ENCODE results near the gene MYO1G. TPM values are rescaled to one million over a fixed set of nuclear protein-coding genes. Genes with fewer than 3 reads are reported as not detected.
A peak's percentile ranks its signal among the peaks of the same experiment; 100 is the strongest.

MYO1G gene
- polyA plus RNA-seq, 1 of the 3 experiments (the other 2 are of a cell fraction), result 0.05 TPM

- no peaks in the 10 kb centered on the region for H3K79me2 ChIP-seq (ENCODE audit: insufficient read depth)
- no peaks in the 10 kb centered on the region for H4K20me1 ChIP-seq (ENCODE audit: insufficient read depth)
- no peak overlapping the region for H3K9ac ChIP-seq
- DNase-seq, result peak; percentile 18
- no peaks in the 10 kb centered on the region for H3F3A ChIP-seq (replicated peaks; ENCODE audit: insufficient read depth)
- no peak overlapping the region for H3K4me3 ChIP-seq (ENCODE audit: low read depth in 2 of 2, low read length in 1 of 2)
- no peaks in the 10 kb centered on the region for H3K27me3 ChIP-seq (ENCODE audit: insufficient read depth)
- H3K9me3 ChIP-seq, result no peaks in the 10 kb centered on the region
- peaks cover 0 to 3% of the 10 kb centered on the region in 2 experiments; a peak in 1 of 4 replicates for H3K4me1 ChIP-seq (ENCODE audit: control insufficient read depth in 1 of 2, insufficient read depth in 2 of 2, low read depth in 1 of 2, low read length in 1 of 2)
- no peaks in the 10 kb centered on the region for H3K9me2 ChIP-seq
- WGBS (ENCODE audit: low lambda C conversion rate), result 77% methylated on average over 19 of the region's 21 CpGs
- H3K36me3 ChIP-seq (replicated peaks in 1 of 2; ENCODE audit: control insufficient read depth in 1 of 2, insufficient read depth in 2 of 2, low read length in 1 of 2), result no peaks in the 10 kb centered on the region
- CTCF ChIA-PET, result interaction anchor here (1.2 to 6.2 kb wide), 4 partner anchors 48 to 885 kb away, joined by 3 to 125 read pairs (median 4); no protein-coding TSS in a partner anchor
- no peak overlapping the region for H3K4me2 ChIP-seq
- TF ChIP-seq NRF1 (IDR thresholded peaks at IDR 0.05; ENCODE audit: low read depth, low read length) (no peak), YY1 (IDR thresholded peaks at IDR 0.05; ENCODE audit: low read depth) (no peak), MEF2A (IDR thresholded peaks at IDR 0.05; ENCODE audit: borderline replicate concordance, low read depth) (no peak), FOSL2 (IDR thresholded peaks at IDR 0.05; ENCODE audit: borderline replicate concordance, low read depth) (no peak), NFIC (IDR thresholded peaks at IDR 0.05; ENCODE audit: borderline replicate concordance) (no peak)
- POLR2A ChIA-PET, result no interaction called here
- no peak overlapping the region for H3K27ac ChIP-seq (ENCODE audit: low read depth in 2 of 2, low read length in 1 of 2)
- no peak overlapping the region for H2AFZ ChIP-seq (ENCODE audit: low read depth)
These were observed 8.9 kb downstream of the MYO1G start for GRCh38 chr7:44969701-44970522.

DNA sequence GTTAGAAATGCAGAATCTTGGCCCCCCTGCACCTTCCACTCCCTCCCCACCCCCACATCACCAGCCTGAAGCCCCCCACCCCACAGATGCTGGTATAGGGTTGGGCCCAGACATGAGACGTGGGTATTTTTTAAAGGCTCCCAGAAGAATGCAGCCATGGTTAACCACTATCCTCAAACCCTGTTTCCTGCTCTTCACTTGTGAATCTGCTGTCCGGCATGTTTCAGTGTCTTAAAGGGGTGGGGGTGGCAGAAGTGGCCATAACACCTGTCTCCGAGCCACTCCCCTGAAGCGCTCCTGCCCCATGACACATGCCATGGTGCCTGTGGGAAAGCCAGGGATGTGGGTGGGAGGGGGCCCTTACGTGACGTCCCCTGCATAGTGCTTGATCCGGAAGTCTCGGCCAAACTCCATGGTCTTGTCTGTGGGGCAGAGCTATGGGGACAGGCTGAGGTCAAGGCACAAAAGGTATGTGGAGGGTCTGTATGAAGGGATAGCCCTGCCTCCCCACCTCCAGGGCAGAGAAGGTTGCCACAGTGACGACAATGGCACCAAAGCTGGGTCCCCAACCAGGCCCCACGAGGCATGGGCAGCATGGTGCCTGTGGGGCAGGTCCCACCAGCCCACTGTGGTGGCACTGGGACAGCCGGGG lies 9.6 kb downstream of the MYO1G start:
- CTCF ChIA-PET, result interaction anchor here (0.6 to 6.2 kb wide), 4 partner anchors 21 to 885 kb away, joined by 3 to 125 read pairs (median 4); no protein-coding TSS in a partner anchor
- H3K4me3 ChIP-seq (ENCODE audit: low read depth in 2 of 2, low read length in 1 of 2), result no peak overlapping the region
- H3K79me2 ChIP-seq (ENCODE audit: insufficient read depth), result no peaks in the 10 kb centered on the region
- H3K36me3 ChIP-seq (replicated peaks in 1 of 2; ENCODE audit: control insufficient read depth in 1 of 2, insufficient read depth in 2 of 2, low read length in 1 of 2), result no peaks in the 10 kb centered on the region
- TF ChIP-seq EZH2phosphoT487 (IDR thresholded peaks at IDR 0.05; ENCODE audit: borderline replicate concordance, low read depth), result no peak
- no peak for TF ChIP-seq RXRA (IDR thresholded peaks at IDR 0.05; ENCODE audit: borderline replicate concordance, low read depth)
- no peak for TF ChIP-seq ZBTB33 (IDR thresholded peaks at IDR 0.05; ENCODE audit: borderline replicate concordance, low read depth)
- no peak for TF ChIP-seq SMC3 (IDR thresholded peaks at IDR 0.05; ENCODE audit: low read depth, low read length)
- no peak for TF ChIP-seq RAD21 (IDR thresholded peaks at IDR 0.05; ENCODE audit: low read length)
- no peak for TF ChIP-seq YY1 (IDR thresholded peaks at IDR 0.05; ENCODE audit: low read depth)
- TF ChIP-seq IRF3 (IDR thresholded peaks at IDR 0.05; ENCODE audit: low read depth, low read length), result no peak
- TF ChIP-seq NFIC (IDR thresholded peaks at IDR 0.05; ENCODE audit: borderline replicate concordance), result no peak
- no peak for TF ChIP-seq NRF1 (IDR thresholded peaks at IDR 0.05; ENCODE audit: low read depth, low read length)
- no peak for TF ChIP-seq FOXJ3 (CRISPR knock-in tag; IDR thresholded peaks at IDR 0.05)
- TF ChIP-seq EP300 (IDR thresholded peaks at IDR 0.05; ENCODE audit: borderline replicate concordance in 1 of 2, low read depth in 1 of 2, low read length in 1 of 2), result no peak
- TF ChIP-seq POLR2AphosphoS5 (IDR thresholded peaks at IDR 0.05; ENCODE audit: low read depth, low read length), result no peak
- no peak for TF ChIP-seq PBX3 (IDR thresholded peaks at IDR 0.05)
- no peak for TF ChIP-seq USF1 (IDR thresholded peaks at IDR 0.05; ENCODE audit: borderline replicate concordance, low read depth)
- no peak for TF ChIP-seq GATA2 (CRISPR knock-in tag; IDR thresholded peaks at IDR 0.05)
- TF ChIP-seq TEAD4 (IDR thresholded peaks at IDR 0.05; ENCODE audit: borderline replicate concordance, insufficient read depth), result no peak
- TF ChIP-seq TCF12 (IDR thresholded peaks at IDR 0.05), result no peak
- no peak for TF ChIP-seq JUND (IDR thresholded peaks at IDR 0.05)
- TF ChIP-seq MEF2A (IDR thresholded peaks at IDR 0.05; ENCODE audit: borderline replicate concordance, low read depth), result no peak
- H3K4me1 ChIP-seq (ENCODE audit: control insufficient read depth in 1 of 2, insufficient read depth in 2 of 2, low read depth in 1 of 2, low read length in 1 of 2), result peaks cover 0 to 3% of the 10 kb centered on the region in 2 experiments; a peak in 1 of 4 replicates
- no peaks in the 10 kb centered on the region for H3K9me3 ChIP-seq
- 89% methylated on average over 10 of the region's 11 CpGs for WGBS (ENCODE audit: low lambda C conversion rate)
- POLR2A ChIA-PET, result no interaction called here
- no peak overlapping the region for H3K27ac ChIP-seq (ENCODE audit: low read depth in 2 of 2, low read length in 1 of 2)
- no peaks in the 10 kb centered on the region for H4K20me1 ChIP-seq (ENCODE audit: insufficient read depth)
- peak; percentile 19 for DNase-seq
- no peaks in the 10 kb centered on the region for H3K9me2 ChIP-seq
- H3K4me2 ChIP-seq, result no peak overlapping the region
- H3K27me3 ChIP-seq (ENCODE audit: insufficient read depth), result no peaks in the 10 kb centered on the region
- no peaks in the 10 kb centered on the region for H3F3A ChIP-seq (replicated peaks; ENCODE audit: insufficient read depth)
- no peak overlapping the region for H3K9ac ChIP-seq
- H2AFZ ChIP-seq (ENCODE audit: low read depth), result no peak overlapping the region
